Metanephros (tissue), 1 donor: ENCODE measurements around the gene GARIN5A. TPM values are rescaled to one million over a fixed set of nuclear protein-coding genes. Genes with fewer than 3 reads are reported as not detected.

Experiments
- total RNA-seq: library from RNA; depleted of rRNA; stranded (reverse); fragments of >200 nt; gene quantifications from one replicate; pipeline ENCODE4 v1.2.3, GENCODE V29; 2014

GARIN5A gene
- total RNA-seq, result 4.4 TPM

GRCh38 chr19:50476224-50476906, at the start of gene GARIN5A, which contains the start of gene EMC10:
Gene GARIN5A (minus strand): TSS chr19:50476848. CDS start chr19:50476388, 460 bp downstream.
Gene EMC10 (plus strand): TSS chr19:50476507. CDS start chr19:50476545, 38 bp downstream.

GRCh38 chr19:50513746-50514345, 37.2 kb upstream of the GARIN5A start, which contains the start of gene ASPDH:
Gene ASPDH (minus strand): TSS chr19:50513913. CDS start chr19:50513823, 90 bp downstream.

DNA sequence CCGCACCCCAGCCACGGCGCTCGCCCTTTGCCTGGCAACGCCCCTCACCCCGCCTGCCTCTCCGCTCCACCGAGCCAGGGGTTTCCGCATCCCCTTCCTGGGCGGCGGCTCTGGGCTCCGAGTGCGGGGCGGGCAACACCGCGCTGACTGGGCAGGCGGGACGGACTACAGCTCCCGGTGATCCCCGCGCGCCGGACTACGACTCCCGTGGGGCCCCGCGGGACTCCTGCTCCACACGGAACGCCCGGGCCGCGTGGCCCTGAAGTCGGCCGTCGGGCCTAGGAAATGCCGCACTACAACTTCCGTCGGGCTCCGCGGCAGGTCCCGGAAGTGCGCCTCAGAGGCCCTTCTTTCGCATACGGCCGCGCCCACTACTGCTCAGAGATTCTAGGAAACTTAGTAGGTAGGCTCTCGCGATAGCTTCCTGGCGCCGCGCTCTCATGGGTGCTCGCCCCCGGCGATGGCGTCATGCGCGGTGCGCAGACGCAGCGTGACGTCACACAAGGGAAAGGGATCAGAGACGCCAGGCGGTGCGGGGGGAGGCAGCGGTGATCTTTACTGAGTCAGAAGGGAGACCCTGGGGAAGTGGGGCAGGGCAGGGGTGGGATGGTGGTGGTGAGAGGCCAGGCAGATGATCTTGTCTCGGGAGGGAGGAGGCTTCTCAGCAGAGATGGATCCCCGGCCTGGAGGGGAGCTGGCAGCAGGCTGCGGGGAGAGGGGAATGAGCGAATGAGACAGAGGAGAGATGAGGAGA, 34.6 kb upstream of the GARIN5A start, which contains the start of gene JOSD2:
TSS of gene JOSD2 (minus strand) at position 123 of the 754 bp plus-strand sequence. CDS start 760 bp downstream, outside the sequence.

GRCh38 chr19:50432221-50433028, 44.2 kb downstream of the GARIN5A start, which contains the start of gene MYBPC2:
Gene MYBPC2 (plus strand): TSS chr19:50432892. CDS start chr19:50432954, 62 bp downstream.

DNA sequence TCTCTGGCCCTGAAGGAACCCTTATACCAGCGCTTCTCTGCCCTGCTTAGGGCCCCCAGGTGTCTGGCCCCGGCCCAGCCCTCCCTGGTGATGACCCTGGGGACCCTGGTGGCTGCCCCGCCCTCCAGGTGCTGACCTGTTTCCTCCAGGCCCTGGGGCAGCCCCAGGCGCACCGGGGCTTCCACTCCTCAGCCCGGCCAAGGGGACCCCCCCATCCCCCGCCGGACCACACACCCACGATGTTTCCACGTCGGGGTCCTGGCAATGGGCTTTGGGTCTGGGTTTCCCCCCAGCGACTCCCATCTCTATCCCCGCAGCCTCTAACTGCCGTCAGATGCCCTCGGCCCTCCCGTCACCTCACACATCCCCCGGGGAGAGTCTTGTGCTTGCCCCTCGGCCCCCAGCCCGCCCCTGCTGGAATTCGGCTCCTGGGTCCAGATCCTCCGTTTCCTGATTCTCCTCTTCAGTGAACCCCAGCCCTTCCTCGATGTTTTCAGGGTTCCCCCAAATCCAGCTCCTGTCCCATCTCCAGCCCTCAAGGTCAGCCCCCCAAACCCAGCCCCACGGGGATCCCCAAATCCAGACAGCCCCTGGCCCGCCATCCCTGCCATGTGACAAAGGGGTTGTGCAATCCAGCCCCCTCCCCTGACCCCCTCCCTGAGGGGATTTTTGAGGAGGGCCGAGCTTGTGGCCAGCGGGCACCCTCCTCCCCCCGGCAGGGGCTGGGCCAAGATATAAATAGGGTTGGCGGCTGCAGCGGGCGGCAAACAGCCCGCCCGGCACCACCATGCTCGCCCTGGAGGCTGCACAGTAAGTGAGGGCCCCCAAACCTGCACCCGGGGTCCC, 58.2 kb downstream of the GARIN5A start, which contains the start of gene SPIB:
TSS of gene SPIB (plus strand) at position 763 of the 846 bp plus-strand sequence. CDS start at position 788, 25 bp downstream.

Other genes starting within 250 kb of the GARIN5A start
- gene KCNC3, start 147.5 kb downstream of the GARIN5A start, total RNA-seq, result 7.8 TPM
- gene NAPSA, start 111.2 kb downstream of the GARIN5A start, total RNA-seq, result 6.8 TPM
- 55.1 TPM for gene NR1H2, start 100.4 kb downstream of the GARIN5A start, total RNA-seq
- gene POLD1, start 92.5 kb downstream of the GARIN5A start, total RNA-seq, result 56.6 TPM
- gene SPIB, start 57.9 kb downstream of the GARIN5A start, total RNA-seq, result 1.5 TPM
- gene MYBPC2, start 44.0 kb downstream of the GARIN5A start, total RNA-seq, result 41.0 TPM
- 107 TPM for gene EMC10, start 341 bp downstream of the GARIN5A start, total RNA-seq
- 18.8 TPM for gene JOSD2, start 34.3 kb upstream of the GARIN5A start, total RNA-seq
- 5.7 TPM for gene ASPDH, start 37.1 kb upstream of the GARIN5A start, total RNA-seq
- gene LRRC4B, start 91.6 kb upstream of the GARIN5A start, total RNA-seq, result 35.3 TPM
- gene SYT3, start 163.0 kb upstream of the GARIN5A start, total RNA-seq, result 0.76 TPM
- gene C19orf81, start 172.6 kb upstream of the GARIN5A start, total RNA-seq, result 6.2 TPM
- 10.2 TPM for gene SHANK1, start 243.0 kb upstream of the GARIN5A start, total RNA-seq
- gene CLEC11A, start 246.5 kb upstream of the GARIN5A start, total RNA-seq, result 61.6 TPM